ENCODE data around the gene CAMK1D.

CAMK1D gene

GRCh38 chr10:12319076-12319475 is 30.3 kb upstream of the CAMK1D start:
- DNase-seq = no peak
- Histone ChIP-seq H3K27ac (no peak overlapping the region), H3K27me3 (ENCODE audit: insufficient read depth, low read depth, severe bottlenecking) (no peaks in the 10 kb centered on the region), H3K4me3 (ENCODE audit: low read depth, low read length) (no peak overlapping the region), H3K9me3 (ENCODE audit: severe bottlenecking) (no peaks in the 10 kb centered on the region), H3K36me3 (no peaks in the 10 kb centered on the region)
- no peak for TF ChIP-seq CTCF (IDR thresholded peaks at IDR 0.05; ENCODE audit: low read depth, low read length)

GRCh38 chr10:12320892-12321291 is 28.5 kb upstream of the CAMK1D start:
- Histone ChIP-seq H3K36me3 (no peaks in the 10 kb centered on the region), H3K4me3 (ENCODE audit: low read depth, low read length) (no peak overlapping the region), H3K9me3 (ENCODE audit: severe bottlenecking) (no peaks in the 10 kb centered on the region), H3K27me3 (ENCODE audit: insufficient read depth, low read depth, severe bottlenecking) (no peaks in the 10 kb centered on the region), H3K27ac (no peak overlapping the region)
- no peak for DNase-seq
- no peak for TF ChIP-seq CTCF (IDR thresholded peaks at IDR 0.05; ENCODE audit: low read depth, low read length)

GRCh38 chr10:12321641-12322040 is 27.7 kb upstream of the CAMK1D start:
- TF ChIP-seq CTCF (IDR thresholded peaks at IDR 0.05; ENCODE audit: low read depth, low read length) = no peak
- H3K4me3 ChIP-seq (ENCODE audit: low read depth, low read length) = no peak overlapping the region
- no peak for DNase-seq
- H3K27ac ChIP-seq = no peak overlapping the region
- H3K27me3 ChIP-seq (ENCODE audit: insufficient read depth, low read depth, severe bottlenecking) = no peaks in the 10 kb centered on the region
- H3K9me3 ChIP-seq (ENCODE audit: severe bottlenecking) = no peaks in the 10 kb centered on the region
- H3K36me3 ChIP-seq = no peaks in the 10 kb centered on the region

- TF ChIP-seq CTCF (IDR thresholded peaks at IDR 0.05; ENCODE audit: low read depth, low read length) = no peak
- H3K27ac ChIP-seq = no peak overlapping the region
- no peaks in the 10 kb centered on the region for H3K36me3 ChIP-seq
- no peak for DNase-seq
- H3K9me3 ChIP-seq (ENCODE audit: severe bottlenecking) = no peaks in the 10 kb centered on the region
- no peaks in the 10 kb centered on the region for H3K27me3 ChIP-seq (ENCODE audit: insufficient read depth, low read depth, severe bottlenecking)
- peak overlapping the region; percentile 34 for H3K4me3 ChIP-seq (ENCODE audit: low read depth, low read length)
Measured at GRCh38 chr10:12322583-12323131, 26.7 kb upstream of the CAMK1D start.

GRCh38 chr10:12324530-12324929 is 24.8 kb upstream of the CAMK1D start:
- no peak for TF ChIP-seq CTCF (IDR thresholded peaks at IDR 0.05; ENCODE audit: low read depth, low read length)
- H3K27me3 ChIP-seq (ENCODE audit: insufficient read depth, low read depth, severe bottlenecking) = no peaks in the 10 kb centered on the region
- H3K36me3 ChIP-seq = no peaks in the 10 kb centered on the region
- no peaks in the 10 kb centered on the region for H3K9me3 ChIP-seq (ENCODE audit: severe bottlenecking)
- DNase-seq = no peak
- H3K27ac ChIP-seq = no peak overlapping the region
- H3K4me3 ChIP-seq (ENCODE audit: low read depth, low read length) = no peak overlapping the region

GRCh38 chr10:12327074-12327473 is 22.3 kb upstream of the CAMK1D start:
- H3K27me3 ChIP-seq (ENCODE audit: insufficient read depth, low read depth, severe bottlenecking) = no peaks in the 10 kb centered on the region
- H3K36me3 ChIP-seq = no peaks in the 10 kb centered on the region
- TF ChIP-seq CTCF (IDR thresholded peaks at IDR 0.05; ENCODE audit: low read depth, low read length) = no peak
- DNase-seq = no peak
- H3K27ac ChIP-seq = no peak overlapping the region
- no peak overlapping the region for H3K4me3 ChIP-seq (ENCODE audit: low read depth, low read length)
- no peaks in the 10 kb centered on the region for H3K9me3 ChIP-seq (ENCODE audit: severe bottlenecking)

Measured in WERI-Rb-1 (cell line).